Measurements from ENCODE around the gene MAGEA11.

- no peak for TF ChIP-seq POLR2A (IDR thresholded peaks at IDR 0.05)
- TF ChIP-seq, protein P1, sequence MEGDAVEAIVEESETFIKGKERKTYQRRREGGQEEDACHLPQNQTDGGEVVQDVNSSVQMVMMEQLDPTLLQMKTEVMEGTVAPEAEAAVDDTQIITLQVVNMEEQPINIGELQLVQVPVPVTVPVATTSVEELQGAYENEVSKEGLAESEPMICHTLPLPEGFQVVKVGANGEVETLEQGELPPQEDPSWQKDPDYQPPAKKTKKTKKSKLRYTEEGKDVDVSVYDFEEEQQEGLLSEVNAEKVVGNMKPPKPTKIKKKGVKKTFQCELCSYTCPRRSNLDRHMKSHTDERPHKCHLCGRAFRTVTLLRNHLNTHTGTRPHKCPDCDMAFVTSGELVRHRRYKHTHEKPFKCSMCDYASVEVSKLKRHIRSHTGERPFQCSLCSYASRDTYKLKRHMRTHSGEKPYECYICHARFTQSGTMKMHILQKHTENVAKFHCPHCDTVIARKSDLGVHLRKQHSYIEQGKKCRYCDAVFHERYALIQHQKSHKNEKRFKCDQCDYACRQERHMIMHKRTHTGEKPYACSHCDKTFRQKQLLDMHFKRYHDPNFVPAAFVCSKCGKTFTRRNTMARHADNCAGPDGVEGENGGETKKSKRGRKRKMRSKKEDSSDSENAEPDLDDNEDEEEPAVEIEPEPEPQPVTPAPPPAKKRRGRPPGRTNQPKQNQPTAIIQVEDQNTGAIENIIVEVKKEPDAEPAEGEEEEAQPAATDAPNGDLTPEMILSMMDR (IDR thresholded peaks at IDR 0.05): no peak
These were observed 7.2 kb upstream of the MAGEA11 start for GRCh38 chrX:149704664-149705063.

Measured in testis (tissue), 2 donors.